Heart left ventricle (tissue), 16 donors: ENCODE data around the gene DCTN5. TPM values are rescaled to one million over a fixed set of nuclear protein-coding genes. Genes with fewer than 3 reads are reported as not detected.

Experiments used
- ATAC-seq, 4 donors: fragments of 200-7000 bp; cut with Tn5 transposase; one replicate each; pipeline ENCODE4 v1.9.1; 2020 to 2022; ENCODE audit warnings: moderate library complexity in 4 of 4, mild to moderate bottlenecking in 3 of 4, moderate number of reproducible peaks in 1 of 4
- DNase-seq, 5 donors: peaks; one replicate each; pipeline ENCODE4 v3.0.0-alpha.2; 2020
- H3K27ac ChIP-seq, 12 donors: fragments of 200-600 bp; sonication (generic) in 4 of 12; one replicate each; pipeline versions ENCODE4 v1.5.0 to v1.8.0; 2016 to 2022; ENCODE audit warnings: mild to moderate bottlenecking in 2 of 12
- H3K27me3 ChIP-seq, 9 donors: fragments of 200-600 bp; sonication (generic) in 2 of 9; one replicate each; pipeline versions ENCODE4 v1.5.1 to v1.8.0; 2016 to 2022; ENCODE audit warnings: mild to moderate bottlenecking in 3 of 9
- H3K36me3 ChIP-seq, 9 donors: fragments of 200-600 bp; sonication (generic) in 2 of 9; one replicate each; pipeline versions ENCODE4 v1.5.0 to v1.8.0; 2018 to 2022; ENCODE audit warnings: mild to moderate bottlenecking in 2 of 9
- H3K4me1 ChIP-seq, 12 donors: fragments of 200-600 bp; sonication (generic) in 4 of 12; one replicate each; pipeline versions ENCODE4 v1.5.0 to v1.8.0; 2016 to 2022; ENCODE audit warnings: mild to moderate bottlenecking in 3 of 12
- H3K4me3 ChIP-seq, 12 donors: fragments of 200-600 bp; sonication (generic) in 4 of 12; one replicate each; pipeline versions ENCODE4 v1.5.0 to v1.8.0; 2017 to 2022; ENCODE audit warnings: mild to moderate bottlenecking in 9 of 12, moderate library complexity in 4 of 12
- H3K9me3 ChIP-seq, 12 donors: fragments of 200-600 bp; sonication (generic) in 4 of 12; one replicate each; pipeline versions ENCODE4 v1.5.0 to v1.8.0; 2016 to 2022; ENCODE audit warnings: mild to moderate bottlenecking in 1 of 12
- POLR2A ChIP-seq, 2 donors: fragments of 450-650 bp; IDR thresholded peaks; one replicate each; pipeline ENCODE4 v1.6.1; 2017; ENCODE audit warnings: antibody characterized with exemption in 2 of 2, mild to moderate bottlenecking in 2 of 2, moderate library complexity in 2 of 2
- WGBS, 4 donors: extraction: QIAGEN DNeasy Blood & Tissue Kit in 2 of 4; methylation state at CpG; one replicate each; pipeline versions ENCODE4 v1.1.5 to v1.1.7; 2013 to 2018; 5-methylcytosine and 5-hydroxymethylcytosine counted together
- intact Hi-C, 10 donors: fragments of 100-400 bp; cut with DNase I; formaldehyde crosslinking; loops; one replicate each; pipeline versions ENCODE4 v1.11.1 to v1.14.2; 2022
- polyA plus RNA-seq, 2 donors: library from polyadenylated mRNA; stranded (reverse); fragments of 200-250 nt; gene quantifications; one replicate each; pipeline ENCODE4 v1.2.3, GENCODE V29; 2013
- total RNA-seq, 9 donors: library from RNA; depleted of rRNA in 2 of 9; stranded (reverse); fragments of >200 nt in 2 of 9; fragmentation: NEBNext Ultra II Directional in 3 of 9; extraction: Animal tissue kit (Norgen Biotek cat#: 25700) in 3 of 9; gene quantifications; one replicate each; pipeline versions ENCODE4 v1.1.0 to v1.2.4, GENCODE V29; 2016 to 2023
- TF ChIP-seq, protein P1 (sequence below), 12 donors: fragments of 200-600 bp; sonication (generic) in 4 of 12; IDR thresholded peaks; one replicate each; pipeline versions ENCODE4 v1.5.0 to v1.8.0; 2018 to 2022; ENCODE audit warnings: antibody characterized with exemption in 12 of 12, mild to moderate bottlenecking in 5 of 12
- donor health status: ischemic (EF 13 %, LVEDD 7.1; RV severe dilation, severe dysfunction).
- donor health status: healthy with polysubstance abuse.
- donor health status: DM: no; HTN: yes; CAD: no.
- donor health status: DM: no; HTN: no; CAD: no.
- donor health status: ischemic (EF 25% LVEDD 6.9; RV normal size, moderate dysfunction).
- donor health status: ischemic (EF 25% LVEDD 5.7; RV mildly dilated, moderate dysfunction).
- donor health status: healthy.
- donor health status: DM: yes; HTN: yes; CAD: no.
- donor health status: ischemic (EF 35%, LVEDD 5.7; RV mildly dilated, moderate dysfunction).
- donor health status: nonischemic (EF 11% LVEDD 7.7; RV severe dilation, severe dysfunction).
- donor health status: DM: yes; HTN: yes; CAD: no.
- donor health status: PGD.
- donor health status: ischemic (EF 29% LVEDD 5.4; RV normal size, mild dysfunction).
- donor health status: nonischemic (EF 23%, LVEDD 6.1; RV moderate dilation, normal function).

The DCTN5 gene
- total and polyA plus RNA-seq, 11 donors, result 7.4 to 56.0 (median 38.4) TPM

DNA sequence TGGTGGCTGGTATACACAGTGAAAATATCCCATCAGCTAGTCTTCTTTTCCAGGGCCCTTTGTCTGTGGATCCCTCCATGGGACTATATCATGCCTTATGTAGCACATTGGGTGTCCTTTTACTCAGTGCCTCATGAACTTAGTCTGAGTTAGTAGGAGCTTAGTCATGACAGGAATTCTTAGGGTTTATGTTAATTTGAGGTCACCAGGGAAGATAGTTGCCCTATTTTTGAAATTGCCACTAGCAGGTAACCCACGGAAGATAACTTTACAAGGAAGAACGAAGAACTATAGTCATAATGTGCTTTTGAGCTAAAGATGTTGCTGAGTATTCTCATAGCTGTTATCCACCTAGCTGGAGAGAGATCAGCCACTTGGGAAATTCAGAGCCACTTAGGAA lies 22.7 kb downstream of the DCTN5 start:
- no peak for ATAC-seq
- intact Hi-C loops, result no loop called here

DNA sequence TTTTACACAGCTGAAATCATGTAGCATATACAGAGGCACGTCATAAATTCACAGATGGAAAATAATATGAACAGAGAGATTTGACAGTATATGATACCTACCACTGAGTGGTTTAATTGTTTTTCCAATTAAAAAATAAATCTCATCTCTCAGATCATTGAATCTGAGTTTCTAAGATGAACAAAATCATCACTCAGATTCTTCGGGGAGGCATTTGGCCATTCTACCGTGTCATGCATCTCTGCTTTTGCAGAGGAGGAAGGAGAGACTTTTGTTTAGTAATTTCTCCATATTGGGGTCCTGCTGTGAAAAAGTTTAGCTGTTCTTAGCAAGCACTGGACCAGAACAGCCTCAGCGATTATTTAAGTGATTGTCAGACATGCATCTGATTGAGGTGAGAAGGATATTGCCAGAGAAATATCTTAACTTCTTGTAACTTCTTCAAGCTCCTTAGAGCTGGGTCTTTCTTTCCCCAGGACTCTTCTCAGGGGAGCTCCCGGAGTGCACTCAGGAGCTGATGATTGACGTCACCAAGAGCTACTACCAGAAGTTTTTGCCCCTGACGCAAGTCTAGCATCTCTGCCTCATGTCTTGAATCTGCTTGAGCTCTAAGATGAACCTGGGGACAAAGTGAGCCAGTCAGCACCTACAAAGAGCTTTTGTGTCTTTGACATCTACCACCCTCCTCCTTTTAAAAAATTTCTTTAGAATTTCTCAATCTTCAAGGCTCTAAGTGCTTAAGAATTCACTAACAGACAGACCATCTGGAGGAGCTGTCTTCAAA lies 25.5 kb downstream of the DCTN5 start:
- intact Hi-C loops, result no loop called here
- H3K4me3 ChIP-seq, result no peak overlapping the region
- peaks cover 3 to 100% (median 97%) of the 10 kb centered on the region in 9 donors for H3K36me3 ChIP-seq
- ATAC-seq, result no peak
- H3K4me1 ChIP-seq, result no peaks in the 10 kb centered on the region
- DNase-seq, result no peak
- H3K9me3 ChIP-seq, result no peaks in the 10 kb centered on the region
- 82 to 90% (median 86%) methylated on average over 7 of the region's 7 CpGs for WGBS, 4 donors
- TF ChIP-seq, protein P1, sequence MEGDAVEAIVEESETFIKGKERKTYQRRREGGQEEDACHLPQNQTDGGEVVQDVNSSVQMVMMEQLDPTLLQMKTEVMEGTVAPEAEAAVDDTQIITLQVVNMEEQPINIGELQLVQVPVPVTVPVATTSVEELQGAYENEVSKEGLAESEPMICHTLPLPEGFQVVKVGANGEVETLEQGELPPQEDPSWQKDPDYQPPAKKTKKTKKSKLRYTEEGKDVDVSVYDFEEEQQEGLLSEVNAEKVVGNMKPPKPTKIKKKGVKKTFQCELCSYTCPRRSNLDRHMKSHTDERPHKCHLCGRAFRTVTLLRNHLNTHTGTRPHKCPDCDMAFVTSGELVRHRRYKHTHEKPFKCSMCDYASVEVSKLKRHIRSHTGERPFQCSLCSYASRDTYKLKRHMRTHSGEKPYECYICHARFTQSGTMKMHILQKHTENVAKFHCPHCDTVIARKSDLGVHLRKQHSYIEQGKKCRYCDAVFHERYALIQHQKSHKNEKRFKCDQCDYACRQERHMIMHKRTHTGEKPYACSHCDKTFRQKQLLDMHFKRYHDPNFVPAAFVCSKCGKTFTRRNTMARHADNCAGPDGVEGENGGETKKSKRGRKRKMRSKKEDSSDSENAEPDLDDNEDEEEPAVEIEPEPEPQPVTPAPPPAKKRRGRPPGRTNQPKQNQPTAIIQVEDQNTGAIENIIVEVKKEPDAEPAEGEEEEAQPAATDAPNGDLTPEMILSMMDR (IDR thresholded peaks at IDR 0.05), result no peak
- TF ChIP-seq POLR2A (IDR thresholded peaks at IDR 0.05), result no peak
- no peaks in the 10 kb centered on the region for H3K27me3 ChIP-seq
- no peak overlapping the region for H3K27ac ChIP-seq

More for the DNA sequence above, 22.7 kb downstream of the DCTN5 start:
- Histone ChIP-seq H3K27me3 (no peaks in the 10 kb centered on the region), H3K27ac (no peak overlapping the region), H3K4me1 (no peaks in the 10 kb centered on the region), H3K4me3 (no peak overlapping the region), H3K9me3 (no peaks in the 10 kb centered on the region), H3K36me3 (peaks cover 3 to 100% (median 99%) of the 10 kb centered on the region in 9 donors)
- WGBS, 4 donors, result 95 to 97% (median 97%) methylated on average over 2 of the region's 2 CpGs
- no peak for TF ChIP-seq POLR2A (IDR thresholded peaks at IDR 0.05)
- TF ChIP-seq, protein P1 (IDR thresholded peaks at IDR 0.05), result no peak
- no peak for DNase-seq

DNA sequence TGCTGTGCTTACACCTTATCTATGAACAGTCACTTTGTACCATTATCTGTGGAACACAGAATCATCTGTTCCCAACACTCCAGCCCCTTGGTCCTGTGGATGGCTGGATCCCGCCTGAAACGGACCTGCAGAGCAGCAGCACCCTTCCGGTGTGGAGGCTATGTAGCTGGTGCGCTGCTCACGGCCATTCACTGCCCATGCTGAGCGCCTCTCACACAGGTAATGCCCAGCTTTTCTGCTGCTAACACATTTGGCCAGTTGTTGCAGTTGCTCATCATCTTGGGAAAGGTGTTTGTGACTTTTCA lies 26.0 kb downstream of the DCTN5 start:
- Histone ChIP-seq H3K27me3 (no peaks in the 10 kb centered on the region), H3K27ac (no peak overlapping the region), H3K4me3 (no peak overlapping the region), H3K36me3 (peaks cover 3 to 100% (median 96%) of the 10 kb centered on the region in 9 donors), H3K9me3 (no peaks in the 10 kb centered on the region), H3K4me1 (no peaks in the 10 kb centered on the region)
- WGBS, 4 donors, result 90 to 92% (median 92%) methylated on average over 6 of the region's 6 CpGs
- intact Hi-C loops, result no loop called here
- no peak for TF ChIP-seq POLR2A (IDR thresholded peaks at IDR 0.05)
- TF ChIP-seq, protein P1 (IDR thresholded peaks at IDR 0.05), result no peak
- no peak for DNase-seq
- ATAC-seq, result no peak

DNA sequence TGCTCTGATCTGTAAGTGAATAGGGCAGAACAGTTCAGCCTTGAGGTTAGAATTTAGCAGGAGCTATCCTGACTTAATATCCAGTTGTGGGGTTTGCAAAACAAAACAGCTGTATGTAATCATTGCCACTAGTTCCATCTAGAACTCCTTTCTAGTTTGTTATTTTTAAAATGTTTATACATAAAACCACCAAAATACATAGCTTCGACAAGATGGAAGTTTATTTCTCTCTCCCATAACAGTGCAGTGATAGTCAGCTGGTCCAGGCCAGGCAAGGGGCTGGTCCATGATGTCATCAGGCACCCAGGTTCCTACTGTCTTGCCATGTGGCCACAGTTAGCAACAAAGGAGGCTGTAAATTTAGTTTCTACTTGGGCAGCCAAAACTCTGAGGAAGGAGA lies 27.0 kb downstream of the DCTN5 start:
- Histone ChIP-seq H3K4me1 (no peaks in the 10 kb centered on the region), H3K27ac (no peak overlapping the region), H3K9me3 (no peaks in the 10 kb centered on the region), H3K36me3 (peaks cover 3 to 95% (median 92%) of the 10 kb centered on the region in 9 donors), H3K27me3 (no peaks in the 10 kb centered on the region), H3K4me3 (no peak overlapping the region)
- DNase-seq (no peak), ATAC-seq (no peak)
- intact Hi-C loops, result no loop called here
- WGBS, 4 donors, result 79 to 96% (median 94%) methylated on average over 1 of the region's 1 CpG
- TF ChIP-seq, protein P1 (IDR thresholded peaks at IDR 0.05), result no peak
- no peak for TF ChIP-seq POLR2A (IDR thresholded peaks at IDR 0.05)
